Fibroblast of pulmonary artery (primary cell): ENCODE results near the gene TFEB.

ENCODE experiments used
- DNase-seq: peaks from one replicate; pipeline ENCODE4 v3.0.0-alpha.2; 2010; ENCODE audit warnings: low read depth
- H3K4me3 ChIP-seq: replicated peaks from 2 replicates; pipeline ENCODE4 v1.5.1; 2011; ENCODE audit warnings: low read depth, mild to moderate bottlenecking, control low read depth, low read length, moderate library complexity
- TF ChIP-seq, protein P1 (sequence below): IDR thresholded peaks from 2 replicates; pipeline ENCODE4 v1.5.1; 2011; ENCODE audit warnings: mild to moderate bottlenecking, control low read depth, low read length, inconsistent platforms; ENCODE audit errors: missing control alignments

The TFEB gene

DNA sequence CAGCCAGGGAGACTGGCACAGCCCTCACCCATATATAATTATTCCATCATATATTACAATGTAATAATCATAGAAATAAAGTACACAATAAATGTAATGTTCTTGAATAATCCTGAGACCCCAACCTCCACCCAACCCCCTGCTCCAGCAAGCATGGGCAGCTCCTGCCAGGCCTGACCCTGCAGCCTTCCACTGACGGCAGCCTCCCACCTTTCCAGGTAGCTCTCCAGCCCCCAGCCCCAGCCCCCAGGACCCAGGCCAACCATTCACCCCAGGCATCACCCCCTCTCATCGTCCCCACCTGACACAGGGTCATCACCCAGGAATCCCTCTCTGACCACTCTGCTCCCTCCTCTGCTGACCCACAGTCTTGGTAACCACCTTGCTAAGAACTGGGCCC, 14.6 kb downstream of the TFEB start:
- no peak overlapping the region for H3K4me3 ChIP-seq
- TF ChIP-seq, protein P1, sequence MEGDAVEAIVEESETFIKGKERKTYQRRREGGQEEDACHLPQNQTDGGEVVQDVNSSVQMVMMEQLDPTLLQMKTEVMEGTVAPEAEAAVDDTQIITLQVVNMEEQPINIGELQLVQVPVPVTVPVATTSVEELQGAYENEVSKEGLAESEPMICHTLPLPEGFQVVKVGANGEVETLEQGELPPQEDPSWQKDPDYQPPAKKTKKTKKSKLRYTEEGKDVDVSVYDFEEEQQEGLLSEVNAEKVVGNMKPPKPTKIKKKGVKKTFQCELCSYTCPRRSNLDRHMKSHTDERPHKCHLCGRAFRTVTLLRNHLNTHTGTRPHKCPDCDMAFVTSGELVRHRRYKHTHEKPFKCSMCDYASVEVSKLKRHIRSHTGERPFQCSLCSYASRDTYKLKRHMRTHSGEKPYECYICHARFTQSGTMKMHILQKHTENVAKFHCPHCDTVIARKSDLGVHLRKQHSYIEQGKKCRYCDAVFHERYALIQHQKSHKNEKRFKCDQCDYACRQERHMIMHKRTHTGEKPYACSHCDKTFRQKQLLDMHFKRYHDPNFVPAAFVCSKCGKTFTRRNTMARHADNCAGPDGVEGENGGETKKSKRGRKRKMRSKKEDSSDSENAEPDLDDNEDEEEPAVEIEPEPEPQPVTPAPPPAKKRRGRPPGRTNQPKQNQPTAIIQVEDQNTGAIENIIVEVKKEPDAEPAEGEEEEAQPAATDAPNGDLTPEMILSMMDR = no peak
- DNase-seq = no peak

DNA sequence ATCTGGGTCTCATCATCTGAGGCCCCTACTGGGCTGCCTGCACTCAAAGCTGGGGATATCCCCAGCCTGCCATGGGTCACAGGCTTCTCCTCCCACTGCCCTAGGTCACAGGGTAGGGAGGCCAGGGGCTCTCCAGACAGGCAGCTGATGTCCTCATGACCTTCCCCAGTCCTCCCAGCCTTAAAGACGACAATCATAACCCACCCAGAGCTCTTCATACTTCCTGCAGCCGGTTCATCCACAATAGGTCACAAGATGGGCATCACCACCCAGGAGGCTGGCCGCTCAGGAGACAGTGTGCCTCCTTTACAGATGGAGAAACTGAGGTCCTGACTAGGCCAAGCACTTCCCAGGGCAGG, 15.2 kb downstream of the TFEB start:
- no peak overlapping the region for H3K4me3 ChIP-seq
- TF ChIP-seq, protein P1 = no peak
- no peak for DNase-seq

DNA sequence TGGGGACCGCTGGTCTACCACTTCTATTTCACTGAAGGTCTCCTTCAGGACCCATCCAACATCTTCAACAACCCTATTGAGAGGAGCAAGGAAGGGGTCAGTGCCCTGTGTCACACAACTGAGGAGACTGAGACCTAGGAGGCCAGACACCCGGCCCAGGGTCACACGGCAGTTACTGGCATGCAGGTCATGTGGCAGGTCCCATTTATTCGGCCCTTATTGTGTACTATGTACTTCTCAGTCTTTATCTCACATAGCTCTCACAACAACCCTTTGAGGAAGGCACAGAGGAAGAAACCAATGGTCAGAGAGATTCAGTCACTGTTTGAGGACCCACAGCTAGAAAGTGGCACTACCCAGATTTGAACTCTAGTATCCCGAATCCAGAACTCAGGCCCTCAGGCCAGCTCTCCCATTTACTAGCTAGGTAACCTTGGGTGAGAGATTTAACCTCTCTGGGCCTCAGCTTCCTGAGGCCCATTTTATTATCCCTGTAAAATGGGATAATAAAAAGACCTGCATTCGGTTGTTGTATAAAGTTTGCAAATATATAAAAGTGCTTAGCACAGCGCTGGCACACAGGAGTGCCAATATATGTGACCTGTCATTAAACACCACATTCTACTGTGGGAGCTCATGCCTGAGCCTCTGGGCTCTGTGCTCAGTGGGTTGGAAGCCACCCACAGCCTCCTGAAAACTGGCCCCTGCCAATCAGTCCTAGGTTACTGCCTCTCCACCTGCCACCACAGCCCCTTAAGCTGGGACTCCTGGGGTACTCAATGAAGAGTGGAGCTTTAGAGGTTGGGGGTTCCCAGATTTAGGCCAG, 15.8 kb downstream of the TFEB start:
- no peak for DNase-seq
- TF ChIP-seq, protein P1 = no peak
- H3K4me3 ChIP-seq = no peak overlapping the region

DNA sequence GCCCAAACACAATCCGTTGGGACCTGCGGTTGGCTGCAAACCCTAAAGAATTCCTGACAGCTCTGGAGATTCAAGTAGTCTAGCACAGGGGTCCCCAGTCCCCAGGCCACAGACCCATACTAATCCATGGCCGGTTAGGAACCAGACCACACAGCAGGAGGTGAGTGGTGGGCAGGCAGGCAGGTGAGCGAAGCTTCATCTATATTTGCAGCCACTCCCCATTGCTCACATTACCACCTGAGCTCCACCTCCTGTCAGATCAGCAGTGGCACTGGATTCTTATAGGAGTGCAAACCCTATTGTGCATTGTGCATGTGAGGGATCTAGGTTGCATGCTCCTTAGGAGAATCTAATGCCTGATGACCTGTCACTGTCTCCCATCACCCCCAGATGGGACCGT, 16.6 kb downstream of the TFEB start:
- TF ChIP-seq, protein P1 = no peak
- no peak overlapping the region for H3K4me3 ChIP-seq
- DNase-seq = no peak

DNA sequence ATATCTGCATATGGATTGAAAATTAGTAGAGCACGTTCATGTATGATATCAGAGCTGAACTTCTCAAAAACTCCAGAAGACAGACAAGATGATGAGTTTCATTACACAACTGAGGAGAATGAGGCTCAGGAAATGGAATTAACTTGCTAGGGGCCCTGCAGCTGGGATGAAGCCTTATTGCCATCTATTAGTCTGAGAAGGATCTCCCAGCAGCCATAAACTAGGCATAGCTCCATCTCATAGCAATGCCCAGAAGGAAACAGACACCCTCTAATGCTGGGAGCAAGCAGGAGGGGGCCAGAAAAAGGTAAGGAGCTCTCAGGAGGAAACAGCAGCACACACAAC, 18.0 kb downstream of the TFEB start:
- no peak overlapping the region for H3K4me3 ChIP-seq
- no peak for DNase-seq
- TF ChIP-seq, protein P1 = no peak

DNA sequence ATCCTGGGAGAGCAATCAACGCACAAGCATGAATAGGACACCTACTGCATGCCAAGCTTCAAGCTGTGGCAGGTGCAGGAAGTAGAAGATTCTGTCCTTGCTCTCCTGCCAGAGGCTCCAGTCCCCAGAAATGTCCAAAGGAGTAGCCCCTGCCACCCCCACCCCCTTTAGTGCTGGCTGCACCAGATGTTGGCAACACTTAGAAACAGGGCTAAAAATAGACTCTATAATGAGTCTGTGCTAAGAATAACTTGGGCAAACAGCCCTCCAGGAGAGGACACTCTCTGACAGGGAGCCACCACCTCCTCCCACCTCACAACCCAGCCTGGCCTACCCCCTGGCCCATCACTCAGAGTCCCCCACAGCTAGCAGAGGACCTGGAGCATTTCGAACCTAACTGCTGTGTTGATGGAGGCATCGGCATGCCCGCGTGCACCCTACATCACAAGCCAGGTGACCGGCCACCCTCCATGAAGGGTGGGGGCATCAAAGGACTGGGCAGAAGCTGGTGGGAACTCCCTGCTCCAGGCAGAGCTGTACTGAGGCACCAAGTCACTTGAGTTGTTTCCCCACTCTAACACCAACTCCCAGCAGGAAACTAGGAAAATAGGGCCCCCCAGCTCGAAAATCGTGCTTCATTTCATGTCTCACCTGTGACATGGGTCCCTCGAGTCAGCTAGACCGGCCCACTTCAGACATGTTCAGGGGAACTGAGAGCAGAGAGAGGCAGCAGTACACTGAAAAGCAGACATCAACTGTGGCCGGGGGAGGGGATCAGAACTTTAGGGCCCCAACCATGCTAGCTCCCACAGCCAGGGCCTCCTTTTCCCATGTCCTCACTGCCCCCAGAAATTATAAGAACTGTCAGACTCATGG, 18.7 kb downstream of the TFEB start:
- TF ChIP-seq, protein P1 = no peak
- DNase-seq = no peak

More for the DNA sequence above, 18.7 kb downstream of the TFEB start:
- no peak overlapping the region for H3K4me3 ChIP-seq
